Lower leg skin (tissue), 3 donors: Measurements from ENCODE around the gene FOXJ3.

Source experiments
- POLR2A ChIP-seq, 2 donors: fragments of 450-650 bp; IDR thresholded peaks; one replicate each; pipeline ENCODE4 v1.6.1; 2016 to 2017; ENCODE audit warnings: antibody characterized with exemption in 2 of 2, mild to moderate bottlenecking in 1 of 2, moderate library complexity in 1 of 2
- TF ChIP-seq, protein P1 (sequence below), 3 donors: fragments of 450-650 bp; IDR thresholded peaks; one replicate each; pipeline ENCODE4 v1.5.1; 2016; ENCODE audit warnings: antibody characterized with exemption in 3 of 3, mild to moderate bottlenecking in 3 of 3, moderate library complexity in 2 of 3

GRCh38 chr1:42178249-42178648, 156.8 kb downstream of the FOXJ3 start:
- TF ChIP-seq, protein P1, sequence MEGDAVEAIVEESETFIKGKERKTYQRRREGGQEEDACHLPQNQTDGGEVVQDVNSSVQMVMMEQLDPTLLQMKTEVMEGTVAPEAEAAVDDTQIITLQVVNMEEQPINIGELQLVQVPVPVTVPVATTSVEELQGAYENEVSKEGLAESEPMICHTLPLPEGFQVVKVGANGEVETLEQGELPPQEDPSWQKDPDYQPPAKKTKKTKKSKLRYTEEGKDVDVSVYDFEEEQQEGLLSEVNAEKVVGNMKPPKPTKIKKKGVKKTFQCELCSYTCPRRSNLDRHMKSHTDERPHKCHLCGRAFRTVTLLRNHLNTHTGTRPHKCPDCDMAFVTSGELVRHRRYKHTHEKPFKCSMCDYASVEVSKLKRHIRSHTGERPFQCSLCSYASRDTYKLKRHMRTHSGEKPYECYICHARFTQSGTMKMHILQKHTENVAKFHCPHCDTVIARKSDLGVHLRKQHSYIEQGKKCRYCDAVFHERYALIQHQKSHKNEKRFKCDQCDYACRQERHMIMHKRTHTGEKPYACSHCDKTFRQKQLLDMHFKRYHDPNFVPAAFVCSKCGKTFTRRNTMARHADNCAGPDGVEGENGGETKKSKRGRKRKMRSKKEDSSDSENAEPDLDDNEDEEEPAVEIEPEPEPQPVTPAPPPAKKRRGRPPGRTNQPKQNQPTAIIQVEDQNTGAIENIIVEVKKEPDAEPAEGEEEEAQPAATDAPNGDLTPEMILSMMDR (IDR thresholded peaks at IDR 0.05), result no peak
- TF ChIP-seq POLR2A (IDR thresholded peaks at IDR 0.05), result no peak
